ENCODE results near the gene KNG1. TPM values are rescaled to one million over a fixed set of nuclear protein-coding genes. Genes with fewer than 3 reads are reported as not detected.

The KNG1 gene
- total RNA-seq = under 1 TPM in 1 of 3 donors, not detected in 2; 0.48 TPM

DNA sequence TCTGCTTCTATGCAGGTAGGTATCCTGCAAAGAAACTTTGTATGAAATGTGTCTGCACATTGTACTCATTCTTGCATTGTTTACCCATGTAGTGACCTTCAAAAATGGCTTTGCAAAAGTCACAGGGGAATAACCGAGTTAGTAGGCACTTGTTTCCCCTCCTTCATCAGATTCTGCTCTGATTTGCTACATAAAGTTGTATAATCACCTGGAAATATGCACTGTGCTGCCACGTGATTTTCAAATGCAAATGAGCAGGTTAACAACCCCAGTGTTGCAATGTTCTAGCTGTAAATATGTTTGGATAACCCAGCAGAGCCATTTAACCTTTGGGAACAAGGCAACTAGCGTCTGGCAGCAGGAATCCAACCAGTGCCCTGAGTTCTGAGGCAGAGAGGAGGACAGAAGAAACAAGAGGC lies at the start of gene KNG1:
Gene KNG1, plus strand, starts transcription at position 321 of the 419 bp plus-strand sequence. CDS start 184 bp downstream, outside the sequence.
- TF ChIP-seq, protein P1, sequence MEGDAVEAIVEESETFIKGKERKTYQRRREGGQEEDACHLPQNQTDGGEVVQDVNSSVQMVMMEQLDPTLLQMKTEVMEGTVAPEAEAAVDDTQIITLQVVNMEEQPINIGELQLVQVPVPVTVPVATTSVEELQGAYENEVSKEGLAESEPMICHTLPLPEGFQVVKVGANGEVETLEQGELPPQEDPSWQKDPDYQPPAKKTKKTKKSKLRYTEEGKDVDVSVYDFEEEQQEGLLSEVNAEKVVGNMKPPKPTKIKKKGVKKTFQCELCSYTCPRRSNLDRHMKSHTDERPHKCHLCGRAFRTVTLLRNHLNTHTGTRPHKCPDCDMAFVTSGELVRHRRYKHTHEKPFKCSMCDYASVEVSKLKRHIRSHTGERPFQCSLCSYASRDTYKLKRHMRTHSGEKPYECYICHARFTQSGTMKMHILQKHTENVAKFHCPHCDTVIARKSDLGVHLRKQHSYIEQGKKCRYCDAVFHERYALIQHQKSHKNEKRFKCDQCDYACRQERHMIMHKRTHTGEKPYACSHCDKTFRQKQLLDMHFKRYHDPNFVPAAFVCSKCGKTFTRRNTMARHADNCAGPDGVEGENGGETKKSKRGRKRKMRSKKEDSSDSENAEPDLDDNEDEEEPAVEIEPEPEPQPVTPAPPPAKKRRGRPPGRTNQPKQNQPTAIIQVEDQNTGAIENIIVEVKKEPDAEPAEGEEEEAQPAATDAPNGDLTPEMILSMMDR (IDR thresholded peaks at IDR 0.05) = no peak
- no peak for TF ChIP-seq POLR2A (IDR thresholded peaks at IDR 0.05)
- TF ChIP-seq POLR2AphosphoS5 (IDR thresholded peaks at IDR 0.05) = no peak
- intact Hi-C loops (cut with DNase I; ENCODE audit: low total_unique reads) = no loop called here
- H3K9me3 ChIP-seq = no peaks in the 10 kb centered on the region
- H3K27me3 ChIP-seq = no peaks in the 10 kb centered on the region
- DNase-seq (ENCODE audit: low spot score in 2 of 2) = no peak
- H3K4me1 ChIP-seq = no peaks in the 10 kb centered on the region
- no peaks in the 10 kb centered on the region for H3K36me3 ChIP-seq
- no peak within 1 kb of the TSS for H3K4me3 ChIP-seq
- no peak within 1 kb of the TSS for H3K27ac ChIP-seq

DNA sequence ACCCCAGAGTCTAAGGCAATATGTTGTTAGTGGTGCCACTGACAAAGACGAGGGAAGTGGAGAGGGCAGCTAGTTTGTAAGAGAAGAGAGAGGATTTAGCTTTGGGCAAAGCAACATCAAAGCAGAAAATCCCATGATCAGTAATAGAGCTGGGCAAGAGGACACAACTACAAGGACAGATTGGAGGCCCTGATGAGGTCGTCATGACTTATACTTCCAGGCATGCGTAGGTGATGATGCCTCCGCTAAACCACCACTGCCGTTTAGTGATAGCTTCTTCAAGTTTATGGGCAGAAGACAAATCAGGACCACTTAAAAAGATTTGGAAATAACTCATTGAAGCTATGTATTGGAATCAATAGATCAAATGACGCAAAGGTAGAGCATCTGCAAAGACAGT lies 48.7 kb upstream of the KNG1 start:
- no peak overlapping the region for H3K4me3 ChIP-seq
- TF ChIP-seq POLR2AphosphoS5 (IDR thresholded peaks at IDR 0.05) (no peak), POLR2A (IDR thresholded peaks at IDR 0.05) (no peak)
- TF ChIP-seq, protein P1 (IDR thresholded peaks at IDR 0.05) = no peak
- H3K27me3 ChIP-seq = no peaks in the 10 kb centered on the region
- no peaks in the 10 kb centered on the region for H3K4me1 ChIP-seq
- intact Hi-C loops (cut with DNase I; ENCODE audit: low total_unique reads) = no loop called here
- H3K36me3 ChIP-seq = no peaks in the 10 kb centered on the region
- no peak overlapping the region for H3K27ac ChIP-seq
- no peaks in the 10 kb centered on the region for H3K9me3 ChIP-seq
- no peak for DNase-seq (ENCODE audit: low spot score in 2 of 2)

DNA sequence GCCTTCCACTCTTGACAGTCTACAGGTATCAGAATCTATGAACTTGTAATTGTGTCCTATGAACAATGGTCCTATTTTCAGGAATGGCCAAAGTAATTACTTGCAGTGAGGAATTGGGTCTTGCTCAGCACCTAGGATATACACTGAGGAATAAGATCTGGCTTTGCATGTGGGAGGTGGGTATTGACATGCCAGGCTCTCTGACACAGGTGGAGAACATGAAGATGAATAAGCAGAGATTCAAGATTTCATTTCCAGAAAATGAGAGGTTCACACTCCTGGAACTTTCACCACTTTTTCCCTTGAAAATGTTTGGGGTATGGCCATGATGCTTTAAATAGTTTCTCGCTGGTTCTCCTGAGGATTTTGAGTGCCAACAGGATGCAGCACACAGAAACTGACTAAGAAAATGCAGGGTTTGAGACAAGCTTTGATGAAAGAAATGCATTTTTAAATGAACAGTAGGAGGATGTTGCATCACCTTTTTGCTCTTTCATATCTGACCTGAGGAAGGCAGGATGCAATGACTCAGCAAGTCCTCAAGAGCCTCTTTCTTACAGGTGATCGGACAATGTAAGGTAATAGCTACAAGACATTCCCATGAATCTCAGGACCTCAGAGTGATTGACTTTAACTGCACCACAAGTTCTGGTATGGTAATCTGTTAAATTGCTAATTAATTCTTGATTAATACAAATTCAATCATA lies 47.6 kb upstream of the KNG1 start:
- Histone ChIP-seq H3K9me3 (no peaks in the 10 kb centered on the region), H3K4me3 (no peak overlapping the region), H3K27me3 (no peaks in the 10 kb centered on the region), H3K4me1 (no peaks in the 10 kb centered on the region), H3K27ac (no peak overlapping the region), H3K36me3 (no peaks in the 10 kb centered on the region)
- no peak for DNase-seq (ENCODE audit: low spot score in 2 of 2)
- intact Hi-C loops (cut with DNase I; ENCODE audit: low total_unique reads) = no loop called here
- TF ChIP-seq, protein P1 (IDR thresholded peaks at IDR 0.05) = no peak
- TF ChIP-seq POLR2A (IDR thresholded peaks at IDR 0.05) = no peak
- TF ChIP-seq POLR2AphosphoS5 (IDR thresholded peaks at IDR 0.05) = no peak

DNA sequence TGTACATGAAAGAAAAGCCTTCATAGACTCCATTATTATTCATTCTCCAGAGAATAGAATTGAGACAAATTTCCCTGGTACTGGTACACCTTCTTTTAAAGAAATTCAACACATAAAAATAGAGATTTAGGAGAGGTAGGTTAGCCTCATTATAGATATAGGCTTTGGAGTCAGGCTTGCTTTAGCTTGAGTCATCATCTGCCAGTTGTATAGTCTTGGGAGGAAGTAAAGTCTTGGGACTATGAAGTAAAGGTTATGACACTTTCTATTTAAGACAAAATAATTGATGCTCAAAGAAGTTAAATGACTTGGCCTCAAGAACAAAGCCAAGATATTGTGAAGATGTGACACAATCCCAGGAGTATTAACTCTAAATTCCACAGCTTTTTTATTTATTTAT lies 47.0 kb upstream of the KNG1 start:
- Histone ChIP-seq H3K9me3 (no peaks in the 10 kb centered on the region), H3K27me3 (no peaks in the 10 kb centered on the region), H3K27ac (no peak overlapping the region), H3K36me3 (no peaks in the 10 kb centered on the region), H3K4me1 (no peaks in the 10 kb centered on the region), H3K4me3 (no peak overlapping the region)
- TF ChIP-seq, protein P1 (IDR thresholded peaks at IDR 0.05) = no peak
- TF ChIP-seq POLR2AphosphoS5 (IDR thresholded peaks at IDR 0.05) (no peak), POLR2A (IDR thresholded peaks at IDR 0.05) (no peak)
- intact Hi-C loops (cut with DNase I; ENCODE audit: low total_unique reads) = no loop called here
- DNase-seq (ENCODE audit: low spot score in 2 of 2) = no peak

DNA sequence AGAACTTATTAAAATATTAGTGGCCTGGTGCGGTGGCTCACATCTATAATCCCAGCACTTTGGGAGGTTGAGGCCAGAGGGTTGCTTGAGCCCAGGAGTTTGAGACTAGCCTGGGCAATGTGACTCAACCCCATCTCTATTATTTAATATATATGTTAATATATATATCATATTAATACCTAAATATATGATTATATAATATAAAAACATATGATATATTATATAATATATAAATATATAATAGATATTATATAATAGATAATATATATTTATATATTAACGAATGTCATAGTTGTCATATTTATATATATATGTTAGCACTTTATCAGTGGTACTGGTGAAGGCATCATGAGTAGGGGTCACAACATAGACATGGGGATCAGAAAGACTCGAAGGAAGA lies 46.1 kb upstream of the KNG1 start:
- TF ChIP-seq, protein P1 (IDR thresholded peaks at IDR 0.05) = no peak
- TF ChIP-seq POLR2A (IDR thresholded peaks at IDR 0.05) = no peak
- TF ChIP-seq POLR2AphosphoS5 (IDR thresholded peaks at IDR 0.05) = no peak
- intact Hi-C loops (cut with DNase I; ENCODE audit: low total_unique reads) = no loop called here
- H3K9me3 ChIP-seq = no peaks in the 10 kb centered on the region
- H3K36me3 ChIP-seq = no peaks in the 10 kb centered on the region
- DNase-seq (ENCODE audit: low spot score in 2 of 2) = no peak
- H3K27me3 ChIP-seq = no peaks in the 10 kb centered on the region
- no peak overlapping the region for H3K4me3 ChIP-seq
- H3K4me1 ChIP-seq = no peaks in the 10 kb centered on the region
- no peak overlapping the region for H3K27ac ChIP-seq
